Keratinocyte (primary cell): Measurements from ENCODE around the gene PPM1B. TPM values are rescaled to one million over a fixed set of nuclear protein-coding genes. Genes with fewer than 3 reads are reported as not detected.

Experiments
- DNase-seq: peaks from one replicate; pipeline ENCODE4 v3.0.0-alpha.2; 2011; ENCODE audit warnings: low read depth, missing footprints, low spot score
- FAIRE-seq: peaks from 2 replicates; lab custom pipeline; 2011; peaks lifted over from hg19 to GRCh38; lab: Jason Lieb, UNC
- H2AFZ ChIP-seq: 2 replicates; pipeline ENCODE4 v1.6.0; 2012; ENCODE audit warnings: low read length, control low read depth, inconsistent platforms; ENCODE audit not compliant: control insufficient read depth
- H3K27ac ChIP-seq: 2 replicates; pipeline ENCODE4 v1.5.1; 2011; ENCODE audit warnings: low read length; ENCODE audit not compliant: control insufficient read depth, insufficient read depth
- H3K27me3 ChIP-seq: 3 replicates; pipeline ENCODE4 v1.6.0; 2011; ENCODE audit warnings: low read length; ENCODE audit not compliant: control insufficient read depth, insufficient read depth; ENCODE audit errors: extremely low read depth
- H3K36me3 ChIP-seq, 2 experiments: 2 replicates in 1 of 2; 3 replicates in 1 of 2; pipeline ENCODE4 v1.5.1; 2011; ENCODE audit warnings: low read length in 2 of 2, mild to moderate bottlenecking in 1 of 2; ENCODE audit not compliant: control insufficient read depth in 2 of 2, insufficient read depth in 2 of 2; ENCODE audit errors: extremely low read depth in 1 of 2
- H3K4me1 ChIP-seq: 3 replicates; pipeline ENCODE4 v1.5.1; 2011; ENCODE audit warnings: low read length; ENCODE audit not compliant: control insufficient read depth, insufficient read depth; ENCODE audit errors: extremely low read depth
- H3K4me2 ChIP-seq: 3 replicates; pipeline ENCODE4 v1.6.0; 2011; ENCODE audit warnings: low read depth, low read length; ENCODE audit not compliant: control insufficient read depth, insufficient read depth; ENCODE audit errors: extremely low read depth
- H3K4me3 ChIP-seq, 3 experiments: fragments of 200-600 bp in 1 of 3; sonication (generic) in 1 of 3; 2 replicates in 2 of 3; 3 replicates in 1 of 3; pipeline ENCODE4 v1.5.1; 2011 to 2016; ENCODE audit warnings: low read length in 3 of 3, mild to moderate bottlenecking in 3 of 3, control low read depth in 2 of 3, inconsistent platforms in 1 of 3, low read depth in 1 of 3, mixed read lengths in 1 of 3, mixed run types in 1 of 3, moderate library complexity in 1 of 3; ENCODE audit not compliant: control insufficient read depth in 2 of 3, insufficient read depth in 2 of 3; ENCODE audit errors: extremely low read depth in 1 of 3
- H3K79me2 ChIP-seq: 2 replicates; pipeline ENCODE4 v1.6.0; 2012; ENCODE audit warnings: low read length; ENCODE audit not compliant: control insufficient read depth, insufficient read depth
- H3K9ac ChIP-seq: 3 replicates; pipeline ENCODE4 v1.6.0; 2011; ENCODE audit warnings: low read length; ENCODE audit not compliant: control insufficient read depth, insufficient read depth; ENCODE audit errors: extremely low read depth
- H3K9me1 ChIP-seq: 3 replicates; pipeline ENCODE4 v1.6.0; 2011; ENCODE audit warnings: low read length; ENCODE audit not compliant: control insufficient read depth, insufficient read depth; ENCODE audit errors: extremely low read depth
- H3K9me3 ChIP-seq: 2 replicates; pipeline ENCODE4 v1.5.1; 2012; ENCODE audit warnings: low read depth, low read length; ENCODE audit not compliant: control insufficient read depth
- H4K20me1 ChIP-seq: 3 replicates; pipeline ENCODE4 v1.6.0; 2011; ENCODE audit warnings: low read length; ENCODE audit not compliant: control insufficient read depth, insufficient read depth; ENCODE audit errors: extremely low read depth
- CTCF ChIP-seq, 3 experiments: IDR thresholded peaks in 1 of 3; conservative IDR thresholded peaks in 1 of 3; optimal IDR thresholded peaks in 1 of 3; 2 replicates in 2 of 3; 3 replicates in 1 of 3; pipeline versions ENCODE3 to v1.5.1; 2011; ENCODE audit warnings: low read length in 3 of 3, mild to moderate bottlenecking in 3 of 3, moderate library complexity in 2 of 3, control low read depth in 1 of 3, inconsistent platforms in 1 of 3; ENCODE audit not compliant: insufficient read depth in 2 of 3; ENCODE audit errors: extremely low read depth in 1 of 3
- EZH2 ChIP-seq: IDR thresholded peaks from one replicate; pipeline ENCODE4 v1.6.1; 2012; ENCODE audit warnings: inconsistent platforms, mild to moderate bottlenecking, low read length, moderate library complexity
- dilution Hi-C: fragments of 300-500 bp; cut with MboI; formaldehyde crosslinking; loops from one replicate; pipeline ENCODE4 v1.7.0; 2020; ENCODE audit warnings: low sequenced_read_pairs; ENCODE audit not compliant: extremely low pct_ligation_motif_present
- polyA plus RNA-seq, 5 experiments: library from polyadenylated mRNA; depleted of rRNA in 3 of 5; stranded (reverse) in 3 of 5; stranded (forward) in 1 of 5; unstranded in 1 of 5; fragments of >200 nt; gene quantifications; 1 replicate in 1 of 5; 2 replicates in 3 of 5; 3 replicates in 1 of 5; pipeline versions ENCODE4 v1.2.1 to v1.2.3, GENCODE V29; 2011 to 2012; ENCODE audit warnings: missing spikeins in 2 of 5, low read depth in 1 of 5, low replicate concordance in 1 of 5

The PPM1B gene
- polyA plus RNA-seq, 1 donor (not counting 4 experiments of a cell fraction or from before 2014, with no cell fraction given) = 34.5 TPM

DNA sequence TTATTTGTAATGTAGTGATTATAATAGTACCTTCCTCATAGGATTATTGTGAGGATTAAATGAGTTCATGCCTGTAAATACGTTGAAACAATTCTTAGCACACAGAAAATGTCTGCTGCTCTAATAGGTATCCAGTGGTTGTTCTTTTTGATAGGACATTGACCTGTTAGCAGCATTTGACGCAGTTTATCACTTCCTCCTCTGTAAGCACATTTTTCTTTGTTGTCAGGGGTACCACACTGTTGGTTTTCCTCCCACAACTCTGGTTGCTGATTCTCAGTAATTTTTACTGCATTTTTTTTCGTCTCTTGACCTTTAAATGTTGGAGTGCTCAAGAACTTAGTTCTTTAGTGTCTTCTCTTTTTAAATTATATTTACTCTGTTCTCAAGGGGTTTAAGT lies 15.4 kb downstream of the PPM1B start:
- H2AFZ ChIP-seq = no peak overlapping the region
- H4K20me1 ChIP-seq = peaks cover 2% of the 10 kb centered on the region
- H3K79me2 ChIP-seq = peaks cover 68% of the 10 kb centered on the region
- no peaks in the 10 kb centered on the region for H3K4me1 ChIP-seq
- dilution Hi-C loops = no loop called here
- FAIRE-seq = no peak
- no peaks in the 10 kb centered on the region for H3K27me3 ChIP-seq
- H3K9me1 ChIP-seq = no peaks in the 10 kb centered on the region
- no peak overlapping the region for H3K9ac ChIP-seq
- no peak overlapping the region for H3K27ac ChIP-seq
- H3K36me3 ChIP-seq = peaks cover 0 to 2% of the 10 kb centered on the region in 2 experiments
- H3K4me2 ChIP-seq = no peak overlapping the region
- H3K9me3 ChIP-seq = no peaks in the 10 kb centered on the region
- DNase-seq = no peak
- TF ChIP-seq EZH2 (no peak), CTCF (optimal IDR thresholded peaks at IDR 0.05 in 1 of 3, IDR thresholded peaks at IDR 0.05 in 1 of 3, conservative IDR thresholded peaks at IDR 0.05 in 1 of 3; ENCODE audit: extremely low read depth in 1 of 3, insufficient read depth in 2 of 3, low read length in 3 of 3) (no peak)
- no peak overlapping the region for H3K4me3 ChIP-seq

GRCh38 chr2:44186810-44187209 lies 18.1 kb downstream of the PPM1B start:
- Histone ChIP-seq H3K9ac (no peak overlapping the region), H3K4me3 (no peak overlapping the region), H3K4me1 (no peaks in the 10 kb centered on the region), H2AFZ (no peak overlapping the region), H3K9me3 (no peaks in the 10 kb centered on the region), H3K9me1 (no peaks in the 10 kb centered on the region), H3K79me2 (peaks cover 68% of the 10 kb centered on the region), H3K36me3 (no peaks in the 10 kb centered on the region), H3K27me3 (no peaks in the 10 kb centered on the region), H4K20me1 (peaks cover 2% of the 10 kb centered on the region), H3K4me2 (no peak overlapping the region), H3K27ac (no peak overlapping the region)
- dilution Hi-C loops = no loop called here
- DNase-seq = no peak
- FAIRE-seq = no peak
- no peak for TF ChIP-seq EZH2
- TF ChIP-seq CTCF (optimal IDR thresholded peaks at IDR 0.05 in 1 of 3, IDR thresholded peaks at IDR 0.05 in 1 of 3, conservative IDR thresholded peaks at IDR 0.05 in 1 of 3; ENCODE audit: extremely low read depth in 1 of 3, insufficient read depth in 2 of 3, low read length in 3 of 3) = no peak
